H1 (cell line): ENCODE data around the gene DCLRE1A. TPM values are rescaled to one million over a fixed set of nuclear protein-coding genes. Genes with fewer than 3 reads are reported as not detected.

Experiments
- CTCF ChIA-PET: fragments of 300-600 bp; sonication (Branson Sonifier 250); formaldehyde crosslinking; loops from one replicate; lab custom pipeline; 2021; ENCODE audit not compliant: partially characterized antibody; lab: Charles Lee
- POLR2A ChIA-PET: fragments of 300-600 bp; sonication (Branson Sonifier 250); formaldehyde crosslinking; loops from one replicate; lab custom pipeline; 2021; ENCODE audit warnings: inconsistent platforms; ENCODE audit not compliant: partially characterized antibody; lab: Charles Lee
- DNase-seq, 2 experiments: peaks; one replicate each; pipeline versions ENCODE4 v3.0.0 to v3.0.0-alpha.2; 2010 to 2022; ENCODE audit warnings: low spot score in 2 of 2, low read depth in 1 of 2, mixed read lengths in 1 of 2
- FAIRE-seq: peaks from 2 replicates; lab custom pipeline; 2011; peaks lifted over from hg19 to GRCh38; lab: Jason Lieb, UNC
- H2AFZ ChIP-seq: 2 replicates; pipeline ENCODE4 v1.8.1; 2012; ENCODE audit warnings: low read length, inconsistent platforms
- H2AK5ac ChIP-seq: 2 replicates; pipeline ENCODE4 v1.6.1; 2013; ENCODE audit warnings: low read depth, low read length
- H2BK120ac ChIP-seq: replicated peaks from 2 replicates; pipeline ENCODE3; 2013; ENCODE audit warnings: low read depth, low read length, inconsistent platforms
- H2BK12ac ChIP-seq: 2 replicates; pipeline ENCODE4 v1.6.1; 2013; ENCODE audit warnings: low read depth, low read length
- H2BK15ac ChIP-seq: 2 replicates; pipeline ENCODE4 v1.6.1; 2013; ENCODE audit warnings: low read length
- H2BK20ac ChIP-seq: 2 replicates; pipeline ENCODE4 v1.6.1; 2013; ENCODE audit warnings: low read length
- H2BK5ac ChIP-seq: 2 replicates; pipeline ENCODE4 v1.6.1; 2013; ENCODE audit warnings: low read depth, low read length
- H3K14ac ChIP-seq: 2 replicates; pipeline ENCODE4 v1.6.1; 2013; ENCODE audit warnings: inconsistent platforms; ENCODE audit not compliant: insufficient read length
- H3K18ac ChIP-seq: 2 replicates; pipeline ENCODE4 v1.6.1; 2013; ENCODE audit warnings: low read length; ENCODE audit errors: extremely low read depth
- H3K23ac ChIP-seq: 2 replicates; pipeline ENCODE4 v1.6.1; 2013; ENCODE audit warnings: inconsistent platforms; ENCODE audit not compliant: insufficient read length
- H3K23me2 ChIP-seq: 2 replicates; pipeline ENCODE4 v1.6.1; 2013; ENCODE audit warnings: low read depth, low read length
- H3K27ac ChIP-seq: 2 replicates; pipeline ENCODE4 v1.6.1; 2011; ENCODE audit warnings: low read depth, low read length, inconsistent platforms
- H3K27me3 ChIP-seq, 4 experiments: replicated peaks in 1 of 4; 1 replicate in 1 of 4; 2 replicates in 3 of 4; pipeline versions ENCODE4 v1.6.1 to v1.8.1; 2011 to 2013; ENCODE audit warnings: low read length in 3 of 4, mild to moderate bottlenecking in 3 of 4, inconsistent platforms in 2 of 4, mixed read lengths in 2 of 4, moderate library complexity in 1 of 4; ENCODE audit not compliant: control insufficient read depth in 3 of 4, insufficient read depth in 3 of 4; ENCODE audit errors: extremely low read depth in 1 of 4
- H3K36me3 ChIP-seq, 4 experiments: 2 replicates each; pipeline versions ENCODE4 v1.6.1 to v1.8.1; 2011 to 2013; ENCODE audit warnings: mild to moderate bottlenecking in 4 of 4, low read length in 3 of 4, moderate library complexity in 2 of 4, control low read depth in 1 of 4, inconsistent platforms in 1 of 4; ENCODE audit not compliant: insufficient read depth in 4 of 4, control insufficient read depth in 2 of 4
- H3K4ac ChIP-seq: replicated peaks from 2 replicates; pipeline ENCODE3; 2013; ENCODE audit warnings: low read length, low read depth, mixed read lengths, inconsistent platforms; ENCODE audit not compliant: insufficient read length
- H3K4me1 ChIP-seq, 4 experiments: replicated peaks in 1 of 4; 1 replicate in 1 of 4; 2 replicates in 3 of 4; pipeline versions ENCODE4 v1.6.1 to v1.8.1; 2011 to 2013; ENCODE audit warnings: low read length in 3 of 4, inconsistent platforms in 2 of 4, mixed read lengths in 1 of 4; ENCODE audit not compliant: insufficient read depth in 4 of 4, control insufficient read depth in 3 of 4
- H3K4me2 ChIP-seq, 2 experiments: 2 replicates each; pipeline versions ENCODE4 v1.6.1 to v1.8.1; 2011 to 2013; ENCODE audit warnings: low read depth in 2 of 2, low read length in 2 of 2, control low read depth in 1 of 2, inconsistent platforms in 1 of 2, mild to moderate bottlenecking in 1 of 2; ENCODE audit not compliant: insufficient read depth in 1 of 2
- H3K4me3 ChIP-seq, 4 experiments: fragments of 200-600, 300-600 bp in 1 of 4; sonication (generic), shearing (Covaris generic), sonication (Bioruptor Twin) in 1 of 4; 2 replicates each; pipeline versions ENCODE4 v1.5.1 to v1.8.1; 2011 to 2016; ENCODE audit warnings: low read length in 4 of 4, low read depth in 3 of 4, control low read depth in 2 of 4, inconsistent platforms in 2 of 4, mild to moderate bottlenecking in 2 of 4, mixed read lengths in 1 of 4, moderate library complexity in 1 of 4; ENCODE audit not compliant: insufficient read depth in 2 of 4; ENCODE audit errors: extremely low read depth in 1 of 4
- H3K56ac ChIP-seq: replicated peaks from 2 replicates; pipeline ENCODE3; 2013; ENCODE audit warnings: low read depth, mild to moderate bottlenecking, mixed read lengths, low read length, inconsistent platforms; ENCODE audit not compliant: insufficient read length
- H3K79me1 ChIP-seq: 2 replicates; pipeline ENCODE4 v1.6.1; 2013; ENCODE audit warnings: low read depth, low read length, control low read depth
- H3K79me2 ChIP-seq, 2 experiments: 2 replicates each; pipeline versions ENCODE4 v1.6.1 to v1.8.1; 2012 to 2013; ENCODE audit warnings: low read length in 2 of 2, mild to moderate bottlenecking in 2 of 2, inconsistent platforms in 1 of 2; ENCODE audit not compliant: insufficient read depth in 2 of 2, control insufficient read depth in 1 of 2
- H3K9ac ChIP-seq, 4 experiments: replicated peaks in 1 of 4; 1 replicate in 1 of 4; 2 replicates in 3 of 4; pipeline versions ENCODE4 v1.6.1 to v1.8.1; 2011 to 2013; ENCODE audit warnings: low read depth in 3 of 4, low read length in 3 of 4, control low read depth in 2 of 4, mild to moderate bottlenecking in 2 of 4, moderate library complexity in 2 of 4, inconsistent platforms in 1 of 4; ENCODE audit errors: extremely low read depth in 1 of 4
- H3K9me3 ChIP-seq, 2 experiments: 2 replicates each; pipeline versions ENCODE4 v1.6.1 to v1.8.1; 2012 to 2013; ENCODE audit warnings: mild to moderate bottlenecking in 2 of 2, moderate library complexity in 2 of 2, control low read depth in 1 of 2, inconsistent platforms in 1 of 2, low read depth in 1 of 2, low read length in 1 of 2, mixed read lengths in 1 of 2; ENCODE audit not compliant: insufficient read depth in 2 of 2
- H4K20me1 ChIP-seq, 2 experiments: replicated peaks in 1 of 2; 2 replicates each; pipeline versions ENCODE3 to v1.8.1; 2011 to 2013; ENCODE audit warnings: inconsistent platforms in 2 of 2, low read length in 2 of 2, mild to moderate bottlenecking in 1 of 2; ENCODE audit not compliant: insufficient read depth in 2 of 2, control insufficient read depth in 1 of 2
- H4K5ac ChIP-seq: 2 replicates; pipeline ENCODE4 v1.6.1; 2013; ENCODE audit warnings: low read length, low read depth, mixed read lengths, inconsistent platforms; ENCODE audit not compliant: insufficient read length
- H4K8ac ChIP-seq: 2 replicates; pipeline ENCODE4 v1.8.0; 2013; ENCODE audit warnings: mild to moderate bottlenecking, moderate library complexity, low read length, inconsistent platforms; ENCODE audit not compliant: insufficient read depth; ENCODE audit errors: extremely low read depth
- H4K91ac ChIP-seq: replicated peaks from 2 replicates; pipeline ENCODE3; 2013; ENCODE audit warnings: low read length, mixed read lengths, inconsistent platforms; ENCODE audit not compliant: insufficient read length
- CBX5 ChIP-seq: fragments of 300-800, 300-1000 bp; sonication (generic); IDR thresholded peaks from 2 replicates; pipeline ENCODE4 v1.7.1; 2016; ENCODE audit warnings: antibody characterized with exemption, low read length, low read depth
- JUN ChIP-seq: IDR thresholded peaks from 2 replicates; pipeline ENCODE4 v1.6.1; 2011; ENCODE audit warnings: low read depth, mild to moderate bottlenecking, improper control_type of control experiment, low read length
- PHF8 ChIP-seq: fragments of 200-600 bp; sonication (generic); conservative IDR thresholded peaks from 2 replicates; pipeline ENCODE4 v1.7.1; 2012; ENCODE audit warnings: low read depth, mild to moderate bottlenecking, inconsistent platforms, low read length, moderate library complexity
- RNF2 ChIP-seq: fragments of 200-900, 300-1000 bp; sonication (generic); IDR thresholded peaks from 2 replicates; pipeline ENCODE4 v1.7.1; 2016; ENCODE audit warnings: borderline replicate concordance, low read depth, mild to moderate bottlenecking, antibody characterized with exemption, low read length; ENCODE audit not compliant: poor library complexity, severe bottlenecking; ENCODE audit errors: missing control alignments
- RXRA ChIP-seq: IDR thresholded peaks from 2 replicates; pipeline ENCODE4 v1.6.1; 2011; ENCODE audit warnings: low read depth, mild to moderate bottlenecking, low read length, moderate library complexity; ENCODE audit not compliant: insufficient read depth
- SP1 ChIP-seq: IDR thresholded peaks from 2 replicates; pipeline ENCODE4 v1.6.1; 2011; ENCODE audit warnings: low read depth, low read length
- SRF ChIP-seq: IDR thresholded peaks from 2 replicates; pipeline ENCODE4 v1.6.1; 2011; ENCODE audit warnings: mild to moderate bottlenecking, low read depth, low read length, moderate library complexity
- TAF1 ChIP-seq: IDR thresholded peaks from 2 replicates; pipeline ENCODE4 v1.6.1; 2011; ENCODE audit warnings: mild to moderate bottlenecking, low read depth, low read length
- TAF7 ChIP-seq: optimal IDR thresholded peaks from 2 replicates; pipeline ENCODE3; 2011; ENCODE audit warnings: low read depth, mild to moderate bottlenecking, inconsistent platforms, low read length, moderate library complexity, borderline replicate concordance
- TCF12 ChIP-seq: IDR thresholded peaks from 2 replicates; pipeline ENCODE4 v1.6.1; 2011; ENCODE audit warnings: low read depth, mild to moderate bottlenecking, low read length
- WGBS, 2 experiments: shearing (Covaris generic) in 1 of 2; methylation state at CpG; one replicate each; pipeline versions ENCODE4 v1.1.6 to v1.1.7; 2013 to 2015; ENCODE audit warnings: low lambda C conversion rate in 2 of 2, mixed read lengths in 2 of 2, inconsistent platforms in 1 of 2, low coverage in 1 of 2, missing lambda C conversion rate in 1 of 2; ENCODE audit not compliant: insufficient replicate concordance in 2 of 2, insufficient coverage in 1 of 2, insufficient read length in 1 of 2; ENCODE audit errors: extremely low coverage in 1 of 2, missing lambda C conversion rate in 1 of 2; 5-methylcytosine and 5-hydroxymethylcytosine counted together
- polyA plus RNA-seq, 7 experiments: library from polyadenylated mRNA; depleted of rRNA in 3 of 7; stranded (reverse) in 5 of 7; unstranded in 2 of 7; fragments of >200 nt in 5 of 7; fragments of 200-250 nt in 2 of 7; gene quantifications; 1 replicate in 5 of 7; 2 replicates in 1 of 7; 4 replicates in 1 of 7; pipeline versions ENCODE4 v1.2.1 to v1.2.3, GENCODE V29; 2011 to 2013; ENCODE audit warnings: missing spikeins in 2 of 7, mixed read lengths in 2 of 7
- total RNA-seq: library from RNA; stranded (reverse); fragmentation: NEBNext Ultra II Directional; extraction: Animal tissue kit (Norgen Biotek cat#: 25700); gene quantifications from 2 replicates; pipeline ENCODE4 v1.2.1, GENCODE V29; 2021

DCLRE1A gene
- total and polyA plus RNA-seq, 2 of the 8 experiments (the other 6 are each of a cell fraction or from before 2014, with no cell fraction given) = 8.1 to 10.1 TPM

DNA sequence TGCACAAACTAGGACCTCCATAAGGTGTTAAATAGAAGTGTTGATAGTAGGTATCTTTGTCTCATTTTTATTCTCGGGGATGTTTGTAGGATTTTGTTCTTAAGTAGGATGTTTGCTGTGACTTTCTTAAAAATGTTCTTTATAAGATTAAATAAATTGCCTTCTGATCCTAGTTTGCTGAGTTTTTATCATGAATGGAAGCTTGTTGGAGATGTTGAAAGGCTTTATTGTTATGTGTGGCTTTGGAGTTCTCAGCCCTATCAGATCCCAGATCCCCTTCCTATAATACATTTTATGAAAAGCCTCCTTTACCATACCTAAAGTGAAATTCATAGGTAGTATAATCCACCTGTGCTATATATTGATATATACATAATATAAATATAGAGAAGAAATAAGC, 40.7 kb upstream of the DCLRE1A start:
- Histone ChIP-seq H3K27ac (no peak overlapping the region), H3K27me3 (no peaks in the 10 kb centered on the region), H2BK5ac (no peak overlapping the region), H3K36me3 (peaks cover 0 to 15% (median 2%) of the 10 kb centered on the region in 4 experiments; a peak in 5 of 8 replicates), H2BK20ac (no peak overlapping the region), H3K79me2 (peaks cover 0 to 4% of the 10 kb centered on the region in 2 experiments; a peak in 1 of 4 replicates), H3K79me1 (no peaks in the 10 kb centered on the region), H3K14ac (no peak overlapping the region), H3K9me3 (no peaks in the 10 kb centered on the region), H3K23ac (no peak overlapping the region), H2BK12ac (no peak overlapping the region), H2BK15ac (no peak overlapping the region), H3K56ac (no peak overlapping the region), H4K20me1 (peaks cover 0 to 3% of the 10 kb centered on the region in 2 experiments), H2AFZ (no peak overlapping the region), H3K4me2 (no peak overlapping the region), H3K9ac (no peak overlapping the region), H4K8ac (no peak overlapping the region), H4K5ac (no peak overlapping the region), H3K23me2 (no peaks in the 10 kb centered on the region), H4K91ac (no peak overlapping the region), H3K18ac (no peak overlapping the region), H2AK5ac (no peak overlapping the region), H3K4me1 (no peaks in the 10 kb centered on the region), H3K4me3 (no peak overlapping the region), H2BK120ac (no peak overlapping the region), H3K4ac (no peak overlapping the region)
- FAIRE-seq (no peak), DNase-seq (no peak)
- 96% methylated on average over 1 of the region's 1 CpG; no CpG with 5 or more reads in 1 of the 2 experiments for whole genome bisulfite sequencing, 2 experiments
- ChIA-PET CTCF (no interaction called here), POLR2A (interaction anchor here (0.6 kb wide), 1 partner anchor 285 kb away, joined by 4 read pairs; no protein-coding TSS in a partner anchor)
- TF ChIP-seq TCF12 = no peak
- no peak for TF ChIP-seq JUN
- no peak for TF ChIP-seq PHF8
- no peak for TF ChIP-seq RXRA
- TF ChIP-seq SP1 = no peak
- TF ChIP-seq SRF = no peak
- TF ChIP-seq RNF2 = no peak
- TF ChIP-seq TAF1 = no peak
- TF ChIP-seq TAF7 = no peak
- no peak for TF ChIP-seq CBX5
